ENCODE measurements around the gene TGFBR3.
A peak's percentile ranks its signal among the peaks of the same experiment; 100 is the strongest.
"Not testable (repeated sequence)": the region's sequence is repeated elsewhere in the genome, so short reads cannot be mapped to it uniquely, and the experiment has no call there.

The TGFBR3 gene

DNA sequence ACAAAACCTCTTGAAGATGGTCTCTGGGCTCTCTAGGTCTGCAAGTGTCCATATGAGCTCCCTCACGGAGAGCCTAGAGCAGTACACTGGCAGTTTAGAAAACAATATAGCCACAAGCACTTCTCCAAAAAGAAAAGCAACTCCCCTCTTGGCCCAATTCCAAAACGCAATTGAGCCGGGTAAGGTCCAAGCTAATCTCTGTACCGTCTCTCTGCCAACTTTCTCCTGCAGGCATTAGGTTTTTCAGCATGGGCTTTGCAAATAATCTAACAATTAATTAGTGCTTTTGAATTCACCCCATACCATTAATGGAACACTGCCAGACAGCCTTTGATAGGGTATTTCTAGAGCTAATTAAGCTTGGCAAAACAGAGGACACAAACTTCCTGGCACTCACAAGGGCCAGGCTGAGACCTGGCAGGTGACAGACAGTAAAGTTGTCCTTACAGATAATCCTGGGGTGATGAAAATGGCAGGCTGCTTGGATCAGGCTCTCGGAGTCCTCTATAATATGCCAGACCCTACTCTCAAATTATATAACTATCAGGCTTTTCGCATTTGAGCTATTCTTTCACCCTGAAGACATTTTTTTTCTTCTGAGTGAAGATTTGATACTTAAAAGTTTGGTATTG, 39.8 kb downstream of the TGFBR3 start:
- no peak for DNase-seq

DNA sequence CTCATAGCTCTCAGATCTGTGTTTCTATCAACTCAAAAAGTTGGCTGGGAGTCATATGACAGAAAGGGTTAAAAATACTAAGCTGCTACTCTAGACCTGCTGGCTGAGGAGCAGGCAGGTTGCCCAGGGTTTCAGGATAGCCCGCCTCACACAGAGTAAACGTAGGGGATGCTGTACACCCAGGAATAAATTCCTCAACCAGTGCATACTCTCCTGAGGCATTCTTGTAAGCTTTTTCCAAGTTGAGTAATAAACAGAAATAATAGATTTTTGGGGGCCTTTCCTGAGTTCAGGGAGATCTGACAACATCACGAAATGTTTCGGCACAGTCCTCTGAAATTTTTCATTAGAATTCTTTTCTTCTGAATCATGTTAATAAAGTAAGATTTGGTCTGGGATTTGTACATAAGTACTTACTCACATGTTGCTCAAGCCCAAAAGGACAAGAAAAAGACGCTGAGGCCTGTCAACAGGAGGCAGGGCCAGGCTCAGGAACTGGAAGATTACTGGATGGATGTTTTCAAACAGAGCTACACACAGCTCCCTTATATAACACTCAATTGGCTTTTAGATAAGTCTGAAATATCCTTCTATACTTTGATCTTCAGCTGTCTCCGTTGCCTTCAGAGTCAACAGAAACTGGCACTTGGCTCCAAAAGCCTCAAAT, 41.0 kb downstream of the TGFBR3 start:
- no peak for DNase-seq

DNA sequence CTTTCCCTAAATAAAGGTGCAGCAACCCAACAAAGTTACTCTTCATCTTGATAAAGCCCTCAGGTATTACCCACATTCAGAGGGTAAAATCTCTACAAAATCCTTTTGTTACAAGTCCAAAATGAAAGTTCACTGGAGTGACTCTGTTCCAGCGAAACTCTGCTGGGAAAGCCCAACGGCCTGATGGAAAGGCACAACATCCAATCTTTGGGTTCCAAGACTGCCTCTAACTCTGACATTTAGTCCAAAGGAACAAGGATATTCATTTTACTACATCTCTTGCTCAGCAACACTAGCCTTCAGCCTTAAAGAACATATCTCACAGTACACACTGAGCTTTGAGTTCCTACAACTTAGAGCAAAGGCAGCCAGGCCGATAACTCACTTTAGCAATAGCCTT, 42.1 kb downstream of the TGFBR3 start:
- DNase-seq: no peak

DNA sequence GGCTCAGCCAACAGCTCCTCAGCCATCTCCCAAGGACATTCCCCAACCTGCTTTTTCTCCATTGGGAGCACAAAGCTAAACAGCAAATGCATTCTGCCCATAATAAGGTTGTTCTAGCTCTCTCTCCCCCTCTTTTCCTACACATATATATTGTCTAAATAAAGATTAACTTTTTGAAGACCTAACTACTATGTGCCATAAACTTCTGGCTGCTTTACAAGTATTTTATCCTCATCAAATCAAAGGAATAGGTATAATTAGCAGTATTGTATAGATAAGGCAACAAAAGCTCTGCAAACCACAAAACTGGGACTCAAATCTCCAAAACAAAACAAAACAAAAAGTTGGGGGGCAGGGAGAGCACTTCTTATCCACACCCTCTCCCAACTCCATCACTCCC, 43.4 kb downstream of the TGFBR3 start:
- DNase-seq: no peak

DNA sequence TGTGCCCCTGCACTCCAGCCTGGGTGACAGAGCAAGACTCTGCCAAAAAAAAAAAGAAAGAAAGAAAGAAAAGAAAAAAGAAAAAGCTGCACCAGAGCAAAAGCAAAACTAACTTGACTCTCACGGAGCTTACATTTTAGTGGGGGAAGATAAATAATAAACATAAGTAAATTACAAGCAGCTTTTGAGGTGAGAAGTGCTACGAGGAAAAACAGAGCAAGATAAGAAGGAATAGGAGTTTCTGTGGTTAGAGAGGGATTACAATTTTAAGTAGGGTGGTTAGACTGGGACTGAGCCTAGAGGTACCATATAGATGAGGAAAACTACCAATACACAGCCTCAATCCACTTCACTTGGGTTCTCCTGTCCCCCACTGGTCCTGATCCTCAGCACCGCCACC, 43.9 kb downstream of the TGFBR3 start:
- no peak for DNase-seq

DNA sequence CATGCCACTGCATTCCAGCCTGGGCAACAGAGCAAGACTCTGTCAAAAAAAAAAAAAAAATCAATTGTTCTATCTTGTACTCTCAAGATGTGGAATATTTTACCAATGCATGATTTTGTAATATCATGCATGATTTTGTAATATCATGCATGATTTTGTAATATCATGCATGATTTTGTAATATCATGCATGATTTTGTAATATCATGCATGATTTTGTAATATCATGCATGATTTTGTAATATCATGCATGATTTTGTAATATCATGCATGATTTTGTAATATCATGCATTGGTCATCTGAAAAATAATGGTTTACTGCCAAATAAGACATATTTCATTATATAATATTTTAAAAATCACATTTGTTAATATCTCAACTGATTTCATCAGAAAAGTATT, 45.7 kb downstream of the TGFBR3 start:
- DNase-seq: not testable (repeated sequence)

DNA sequence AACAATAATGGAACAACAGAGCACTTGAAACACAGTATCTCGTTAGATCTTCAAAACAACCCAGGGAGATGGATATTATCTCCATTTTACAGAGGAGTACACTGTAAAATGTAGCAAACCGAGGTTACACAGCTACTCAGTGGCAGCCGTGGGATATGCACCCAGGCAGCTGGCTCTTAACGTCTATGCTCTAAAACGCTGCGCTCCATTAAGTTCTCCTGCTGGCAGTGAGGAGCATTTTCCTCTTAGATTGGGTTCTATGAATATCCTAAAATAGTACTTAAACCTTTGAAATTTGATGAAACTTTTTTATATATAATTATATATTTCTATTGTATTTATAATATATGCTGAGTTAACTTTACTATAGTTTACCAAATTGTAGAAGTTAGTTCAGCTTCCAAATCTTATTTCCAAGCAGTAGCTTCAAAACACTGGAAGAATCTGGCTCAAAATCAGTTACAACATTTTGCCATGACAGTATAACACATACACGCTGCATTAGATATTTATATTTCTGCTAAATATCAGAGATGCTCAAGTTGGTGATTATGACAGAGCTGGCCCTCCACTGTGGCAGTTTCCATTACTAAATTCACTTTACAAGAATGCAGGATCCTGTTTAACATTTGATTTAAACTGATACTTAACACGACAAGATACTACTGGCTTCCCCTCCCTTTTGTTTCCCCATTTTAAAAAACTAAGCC, 49.5 kb downstream of the TGFBR3 start:
- DNase-seq: no peak

DNA sequence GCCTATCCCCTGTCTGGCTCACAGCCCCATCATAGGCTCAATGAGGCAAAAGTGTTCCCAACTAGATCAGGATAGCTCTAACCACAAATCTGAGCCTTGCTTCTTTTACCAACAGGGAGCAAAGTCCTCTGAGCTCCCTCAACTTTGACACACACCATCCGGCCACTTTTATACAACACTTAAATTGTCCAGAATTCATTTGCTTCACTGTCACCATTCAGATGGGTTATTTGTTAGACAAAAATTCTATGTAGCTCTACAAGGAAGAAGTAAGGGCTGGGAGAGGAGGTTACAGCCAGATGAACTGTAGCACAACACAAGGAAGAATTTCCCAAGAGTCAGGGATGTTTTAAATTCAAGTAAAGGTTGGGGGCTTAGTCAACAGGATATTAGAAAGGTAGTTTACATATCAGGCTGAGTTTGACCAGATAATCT, 50.8 kb downstream of the TGFBR3 start:
- no peak for DNase-seq

DNA sequence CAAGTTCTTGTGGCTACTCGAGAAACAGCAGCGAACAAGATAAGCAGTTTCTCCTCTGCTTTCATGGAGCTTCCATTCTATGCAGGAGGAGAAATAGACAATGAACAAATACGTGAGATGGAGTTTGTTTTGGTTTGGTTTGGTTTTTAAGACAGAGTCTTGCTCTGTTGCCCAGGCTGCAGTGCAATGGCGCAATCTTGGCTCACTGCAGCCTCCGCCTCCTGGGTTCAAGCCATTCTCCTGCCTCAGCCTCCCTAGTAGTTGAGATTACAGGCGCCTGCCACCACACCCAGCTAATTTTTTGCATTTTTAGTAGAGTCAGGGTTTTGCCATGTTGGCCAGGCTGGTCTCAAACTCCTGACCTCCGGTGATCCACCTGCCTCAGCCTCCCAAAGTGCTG, 51.4 kb downstream of the TGFBR3 start:
- not testable (repeated sequence) for DNase-seq

DNA sequence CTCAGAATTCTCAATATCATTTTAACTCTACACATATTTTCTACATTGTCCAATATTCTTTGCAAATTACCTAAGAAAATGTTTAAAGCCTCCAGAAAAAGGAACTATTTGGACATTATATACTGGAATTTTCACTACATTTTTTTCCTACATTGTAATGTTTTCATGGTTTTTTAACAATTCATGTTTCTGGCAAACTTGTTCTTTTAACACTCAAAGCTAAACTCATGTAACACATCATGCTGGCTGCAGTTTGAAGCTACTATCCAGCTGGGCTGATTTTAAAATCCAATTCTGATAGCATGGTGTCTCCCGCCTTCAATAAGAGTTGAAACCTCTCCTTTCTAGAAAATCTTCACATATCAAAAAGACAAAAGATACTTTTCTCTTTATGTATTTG, 52.0 kb downstream of the TGFBR3 start:
- DNase-seq: no peak

DNA sequence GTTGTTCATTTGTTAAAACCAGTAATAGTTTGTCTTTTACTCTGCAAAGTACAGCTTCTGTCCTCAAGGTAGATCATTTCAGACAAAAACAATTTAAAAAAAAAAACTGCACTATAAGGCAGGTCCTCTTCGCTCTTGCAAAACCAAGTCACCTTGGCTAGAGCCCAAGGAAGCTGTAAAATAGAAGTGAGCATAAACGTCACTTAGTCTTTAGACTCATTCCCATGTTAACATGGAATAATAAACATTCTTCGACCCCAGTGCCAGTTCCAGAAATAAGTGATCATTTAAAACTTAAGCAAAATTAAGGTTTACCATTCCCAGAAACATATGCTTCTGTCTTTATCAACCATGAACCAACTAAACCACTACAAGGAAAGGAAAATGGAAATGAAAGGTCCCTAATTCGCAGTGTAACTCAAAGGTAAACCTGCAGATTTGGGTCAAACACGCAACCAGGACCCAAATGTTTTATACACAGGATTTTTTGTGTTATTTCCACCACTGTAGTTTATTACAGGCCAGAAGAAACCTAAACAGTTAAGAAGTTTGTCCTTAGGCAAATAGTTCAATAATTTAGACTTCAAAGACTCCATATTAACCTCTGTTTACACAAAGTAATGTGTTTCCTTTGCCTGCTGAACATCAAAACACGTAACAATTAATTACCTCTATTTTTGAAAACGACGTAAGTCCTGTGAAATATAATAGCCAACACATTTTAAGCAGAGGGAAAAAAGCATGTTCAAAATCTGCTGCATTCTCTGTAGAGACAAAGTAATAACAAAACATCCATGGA, 54.6 kb downstream of the TGFBR3 start:
- no peak for DNase-seq

DNA sequence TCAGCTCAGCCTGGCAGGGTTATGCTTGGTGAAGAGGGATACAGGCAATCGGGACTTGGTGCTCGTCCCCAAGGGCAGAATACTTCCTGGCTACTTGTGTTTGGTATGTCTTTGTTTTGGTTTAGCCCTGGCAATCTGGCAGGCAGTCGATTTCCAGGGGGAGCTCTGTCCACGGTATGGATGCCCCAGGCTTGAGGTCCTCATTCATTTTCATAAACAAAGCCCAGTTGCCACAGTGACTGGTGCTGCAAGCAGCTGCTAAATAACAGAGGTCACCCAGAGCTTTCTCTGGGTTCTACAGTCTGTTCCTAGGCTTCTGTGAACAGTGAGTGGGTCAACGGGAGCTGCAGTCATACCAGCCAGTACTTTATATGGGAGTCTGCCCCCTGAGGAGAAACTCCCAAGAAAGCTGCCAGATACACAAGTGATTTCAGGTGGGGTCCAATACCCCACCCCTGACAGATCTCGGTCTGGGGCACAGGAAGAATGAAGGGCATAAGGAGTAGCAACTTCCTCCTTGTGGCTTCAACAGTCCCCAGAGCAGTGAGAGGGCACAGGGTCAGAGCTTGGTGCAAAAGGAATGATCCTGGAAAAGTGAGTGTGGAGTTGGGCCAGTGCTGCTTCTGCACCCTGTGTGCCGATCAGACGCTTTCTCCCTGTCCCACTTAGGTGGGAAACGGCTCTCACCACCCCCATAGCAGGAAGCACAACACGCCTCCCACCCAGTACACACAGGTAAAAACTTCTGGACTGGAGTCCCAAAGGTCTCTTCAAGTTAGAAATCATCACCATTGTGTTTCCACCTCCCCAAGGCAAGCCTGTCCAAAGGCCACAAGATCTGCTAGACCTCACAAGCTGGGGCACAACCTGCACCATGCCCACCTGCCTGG, 55.5 kb downstream of the TGFBR3 start:
- no peak for DNase-seq

DNA sequence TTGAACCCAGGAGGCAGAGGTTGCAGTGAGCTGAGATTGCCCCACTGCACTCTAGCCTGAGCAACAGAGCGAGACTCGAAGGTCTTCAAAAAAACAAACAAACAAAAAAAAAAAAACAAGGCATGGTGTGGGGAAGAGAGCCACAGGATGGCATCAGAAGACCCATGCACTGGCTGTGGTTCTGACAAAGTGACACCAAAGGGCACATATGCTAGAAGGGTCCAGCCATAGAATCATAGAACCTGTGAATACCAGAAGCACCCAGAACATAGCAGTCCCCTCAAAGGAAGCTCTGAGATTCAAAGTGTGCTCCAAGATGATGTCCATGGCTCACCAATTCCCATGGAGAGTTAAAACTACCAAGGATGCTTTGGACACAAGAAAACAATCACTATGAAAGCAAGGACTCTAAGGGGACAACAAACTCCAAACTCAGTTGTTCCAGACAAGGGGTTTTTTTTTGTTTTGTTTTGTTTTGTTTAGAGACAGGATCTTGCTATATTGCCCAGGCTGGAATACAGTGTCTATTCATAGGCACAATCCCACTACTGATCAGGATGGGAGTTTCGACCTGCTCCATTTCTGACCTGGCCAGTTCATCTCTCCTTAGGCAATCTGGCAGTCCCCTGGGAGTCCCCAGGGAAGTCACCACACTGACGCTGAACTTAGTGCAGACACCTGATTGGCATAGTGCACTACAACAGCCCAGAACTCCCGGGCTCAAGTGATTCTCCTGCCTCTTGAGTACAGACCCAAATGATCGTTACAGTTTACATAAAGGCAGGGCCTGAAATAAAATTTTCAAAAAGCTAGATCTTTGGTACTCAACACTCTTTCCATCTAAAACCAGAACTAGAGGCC, 56.4 kb downstream of the TGFBR3 start:
- DNase-seq: no peak

DNA sequence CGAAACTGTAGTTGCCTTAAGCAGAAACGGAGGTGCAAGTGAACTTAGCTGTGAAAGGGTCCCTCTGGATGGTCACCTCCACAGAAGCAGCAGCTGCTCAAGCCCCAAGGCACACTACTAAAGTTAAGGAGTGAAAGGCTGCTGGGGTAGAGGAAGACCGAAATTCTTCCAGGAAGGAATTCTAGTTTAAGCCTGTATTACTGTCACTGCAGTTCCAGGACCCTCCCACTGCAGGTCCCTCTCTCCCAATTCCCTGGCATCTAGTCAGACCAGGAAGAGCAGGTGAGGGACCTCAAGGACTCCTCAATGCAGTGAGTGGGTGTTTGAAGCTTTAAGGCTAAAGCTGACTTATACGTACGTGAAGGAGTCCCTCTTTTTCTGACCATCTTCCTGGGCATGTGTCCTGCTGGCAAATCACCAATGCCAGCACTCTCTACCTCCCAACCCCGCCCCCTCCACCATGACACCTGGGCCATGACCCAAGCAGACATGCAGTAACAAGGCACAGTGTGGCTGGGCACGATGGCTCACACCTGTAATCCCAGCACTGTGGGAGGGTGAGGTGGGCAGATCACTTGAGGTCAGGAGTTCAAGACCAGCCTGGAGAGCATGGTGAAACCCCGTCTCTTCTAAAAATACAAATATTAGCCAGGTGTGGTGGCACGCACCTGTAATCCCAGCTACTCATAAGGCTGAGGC, 57.2 kb downstream of the TGFBR3 start:
- no peak for DNase-seq

DNA sequence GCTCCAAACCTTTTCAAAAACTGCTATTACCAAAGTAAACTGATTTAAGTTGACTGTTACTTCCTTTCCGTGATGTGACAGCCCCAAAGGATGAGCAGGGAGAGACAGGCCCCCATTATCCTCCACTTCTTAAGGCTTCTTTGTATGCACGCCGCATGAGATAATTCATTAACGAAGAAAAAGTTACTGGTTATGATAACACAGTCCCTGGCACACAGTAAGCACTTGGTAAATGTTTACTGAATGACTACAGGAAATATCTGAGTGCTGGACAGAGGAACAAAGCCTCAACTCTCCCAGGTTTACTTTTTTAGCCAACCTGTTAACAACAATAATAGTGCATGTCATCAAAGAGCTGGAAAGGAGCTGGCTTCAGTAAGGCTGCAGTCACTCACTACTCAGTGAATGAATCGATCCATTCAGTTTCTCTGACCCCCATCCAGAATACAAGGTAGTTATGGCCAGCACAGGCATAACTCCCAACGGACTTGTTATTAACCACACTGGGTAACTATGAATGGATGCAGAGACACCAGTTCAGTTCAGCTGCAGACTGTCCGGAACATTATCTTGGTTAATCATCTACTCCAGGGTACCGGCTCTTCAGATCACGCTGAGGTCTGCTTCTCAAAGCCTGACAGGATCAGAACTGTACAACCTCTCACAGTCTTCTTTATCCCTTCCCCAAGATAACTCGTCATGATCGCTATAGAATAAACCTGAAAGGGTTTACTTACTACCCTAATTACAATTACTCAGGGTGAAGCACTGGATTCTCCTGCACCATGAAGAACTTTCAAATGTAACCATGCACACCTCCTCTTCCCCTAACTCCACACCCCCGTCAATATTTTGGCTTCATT, 58.3 kb downstream of the TGFBR3 start:
- no peak for DNase-seq

DNA sequence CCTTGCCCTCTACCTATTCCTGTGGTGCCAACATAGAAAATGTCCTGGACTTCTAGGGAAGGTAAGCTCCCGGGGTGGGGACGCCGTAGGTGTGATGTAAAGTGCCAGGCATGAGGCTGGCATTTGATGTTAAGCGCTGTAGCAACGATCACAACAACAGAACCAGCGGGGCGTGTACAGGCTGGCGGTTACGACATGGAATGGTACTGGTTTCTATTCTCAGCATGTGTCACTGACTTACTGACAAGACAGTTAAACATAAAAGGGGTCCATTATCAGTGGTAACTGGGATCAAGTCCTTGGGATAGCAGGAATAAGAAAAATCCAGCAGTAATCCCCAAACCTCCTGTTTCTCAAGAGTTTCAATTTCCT, 58.9 kb downstream of the TGFBR3 start:
- DNase-seq: peak; percentile 26

DNA sequence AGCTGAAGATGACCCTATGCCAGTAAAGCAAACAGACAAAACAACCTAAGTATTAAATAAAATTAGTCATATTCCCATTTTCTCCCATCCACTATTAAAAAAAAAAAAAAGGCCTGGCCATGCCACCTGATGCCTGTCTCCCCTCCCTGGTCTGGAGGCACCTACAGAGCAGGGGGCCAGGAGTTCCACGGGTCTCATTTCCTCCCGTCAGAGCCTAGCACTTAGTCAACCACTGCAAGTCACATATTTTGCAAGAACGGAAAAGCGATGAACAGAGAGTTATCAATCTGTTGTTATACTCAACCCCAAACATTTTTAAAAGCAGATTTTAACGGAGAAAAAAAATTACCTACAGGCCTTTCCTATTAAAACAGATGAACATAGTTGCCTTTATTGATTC, 59.3 kb downstream of the TGFBR3 start:
- no peak for DNase-seq

DNA sequence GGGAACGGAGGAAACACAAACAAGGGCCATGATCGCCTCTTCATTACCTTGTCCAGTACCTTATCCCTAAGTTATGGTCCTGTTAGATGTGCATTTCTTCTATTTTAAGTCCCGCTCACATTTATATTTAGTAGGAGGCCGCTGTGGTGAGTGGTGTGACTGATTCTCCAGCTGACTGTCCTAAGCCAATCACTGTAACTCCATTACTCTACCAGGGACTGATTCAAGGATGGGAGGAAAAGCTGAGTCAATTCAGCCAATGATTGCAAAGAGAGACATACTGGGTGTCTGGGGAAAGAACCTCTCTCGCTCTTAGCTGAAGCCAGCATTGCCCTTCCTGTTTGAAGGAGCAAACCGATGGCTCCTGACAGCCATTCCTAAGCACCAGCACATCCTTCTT, 59.7 kb downstream of the TGFBR3 start:
- DNase-seq: no peak

DNA sequence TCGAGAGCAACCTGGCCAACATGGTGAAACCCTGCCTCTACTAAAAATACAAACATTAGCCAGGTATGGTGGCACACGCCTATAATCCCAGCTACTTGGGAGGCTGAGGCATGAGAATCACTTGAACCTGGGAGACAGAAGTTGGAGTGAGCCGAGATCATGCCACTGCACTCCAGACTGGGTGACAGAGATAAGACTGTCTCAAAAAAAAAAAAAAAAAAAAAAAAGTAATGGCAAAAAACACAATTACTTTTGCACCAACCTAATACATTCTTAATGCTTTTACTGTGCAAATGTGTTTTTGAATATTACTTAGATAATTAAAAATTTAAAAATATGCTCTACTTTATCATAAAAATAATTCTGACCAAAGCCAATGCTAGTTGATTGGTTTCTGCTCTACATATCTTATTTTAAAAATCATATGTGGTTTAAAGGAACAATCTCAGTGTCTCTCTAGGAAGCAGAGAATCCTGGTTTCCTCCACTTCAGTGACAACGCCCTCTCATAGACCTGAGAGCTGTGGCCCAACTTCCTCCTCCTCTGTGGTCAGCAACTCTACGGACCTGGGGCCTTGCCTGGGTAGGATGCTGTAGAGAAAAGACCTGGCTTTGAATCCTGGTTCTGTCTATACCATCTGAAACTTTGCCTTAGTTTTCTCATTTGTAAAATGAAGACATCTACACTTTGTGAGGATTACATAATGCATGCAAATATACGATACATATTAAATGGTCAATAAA, 64.7 kb downstream of the TGFBR3 start:
- DNase-seq: no peak

Data from activated CD4-positive, alpha-beta T cell treated with anti-CD3 and anti-CD28 coated beads, Interleukin-10, Interleukin-2, amounts not matched to agents 100 ng/mL and 50 ng/mL, durations not matched to agents 16 hours and 8 hours (primary cell).